Stimulated activated CD8-positive, alpha-beta memory T cell treated with anti-CD3 and anti-CD28 coated beads, Interleukin-4, amount 100 ng/mL, for 48 hours (primary cell): ENCODE results near the gene WDR5.

ENCODE experiments used
- DNase-seq: peaks from one replicate; pipeline ENCODE4 v3.0.0-alpha.2; 2020

The WDR5 gene

DNA sequence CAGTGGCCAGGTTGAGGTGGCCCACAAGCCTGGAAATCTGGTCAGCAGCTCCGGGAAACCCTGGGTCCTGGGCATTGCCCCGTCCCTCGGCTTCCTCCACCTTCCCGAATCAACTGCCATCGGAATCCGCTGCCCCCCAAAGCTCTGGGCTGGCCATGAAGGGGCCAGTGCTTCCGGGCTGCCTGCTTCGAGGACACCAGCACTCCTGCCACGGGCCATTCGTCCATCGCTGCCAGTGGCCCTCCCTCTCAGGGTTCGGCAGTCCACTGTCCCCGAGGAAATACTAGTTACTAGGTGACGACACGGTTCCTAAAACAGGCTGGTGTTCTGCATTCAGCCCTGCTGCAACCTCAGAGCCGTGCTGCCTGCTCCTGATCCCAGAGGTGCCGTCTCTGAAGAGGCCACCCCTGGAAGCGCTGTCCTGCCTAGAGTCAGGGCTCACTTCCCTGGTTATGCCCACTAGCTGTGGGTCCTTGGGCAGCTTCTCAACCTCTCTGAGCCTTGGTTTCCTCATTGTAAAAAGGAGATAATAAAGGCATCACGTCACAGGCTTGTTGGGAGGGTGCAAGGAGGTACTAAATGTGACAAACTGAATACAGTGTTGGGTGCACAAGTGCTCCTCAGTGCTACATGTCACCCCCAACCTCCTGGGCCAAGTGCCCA, 3.5 kb upstream of the WDR5 start:
- no peak for DNase-seq

DNA sequence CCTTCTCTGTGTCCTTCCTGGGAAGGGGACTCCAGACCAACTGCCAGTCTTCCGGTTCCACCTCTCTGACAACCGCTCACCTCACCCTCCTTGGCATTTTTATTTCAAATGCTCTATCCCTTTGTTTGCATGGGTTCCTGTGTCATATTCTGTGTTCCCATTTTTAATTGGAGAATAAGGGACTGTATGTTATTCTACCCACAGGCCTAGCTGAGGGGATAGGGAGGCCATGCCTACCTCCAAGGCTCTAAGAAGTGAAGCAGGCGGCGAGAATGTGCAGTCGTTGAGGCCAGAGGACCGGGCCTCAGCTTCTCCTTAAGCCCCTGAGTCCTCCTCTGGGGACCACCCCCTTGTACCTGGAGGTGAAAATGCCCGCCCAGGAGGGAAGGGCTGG, 936 bp upstream of the WDR5 start:
- no peak for DNase-seq

DNA sequence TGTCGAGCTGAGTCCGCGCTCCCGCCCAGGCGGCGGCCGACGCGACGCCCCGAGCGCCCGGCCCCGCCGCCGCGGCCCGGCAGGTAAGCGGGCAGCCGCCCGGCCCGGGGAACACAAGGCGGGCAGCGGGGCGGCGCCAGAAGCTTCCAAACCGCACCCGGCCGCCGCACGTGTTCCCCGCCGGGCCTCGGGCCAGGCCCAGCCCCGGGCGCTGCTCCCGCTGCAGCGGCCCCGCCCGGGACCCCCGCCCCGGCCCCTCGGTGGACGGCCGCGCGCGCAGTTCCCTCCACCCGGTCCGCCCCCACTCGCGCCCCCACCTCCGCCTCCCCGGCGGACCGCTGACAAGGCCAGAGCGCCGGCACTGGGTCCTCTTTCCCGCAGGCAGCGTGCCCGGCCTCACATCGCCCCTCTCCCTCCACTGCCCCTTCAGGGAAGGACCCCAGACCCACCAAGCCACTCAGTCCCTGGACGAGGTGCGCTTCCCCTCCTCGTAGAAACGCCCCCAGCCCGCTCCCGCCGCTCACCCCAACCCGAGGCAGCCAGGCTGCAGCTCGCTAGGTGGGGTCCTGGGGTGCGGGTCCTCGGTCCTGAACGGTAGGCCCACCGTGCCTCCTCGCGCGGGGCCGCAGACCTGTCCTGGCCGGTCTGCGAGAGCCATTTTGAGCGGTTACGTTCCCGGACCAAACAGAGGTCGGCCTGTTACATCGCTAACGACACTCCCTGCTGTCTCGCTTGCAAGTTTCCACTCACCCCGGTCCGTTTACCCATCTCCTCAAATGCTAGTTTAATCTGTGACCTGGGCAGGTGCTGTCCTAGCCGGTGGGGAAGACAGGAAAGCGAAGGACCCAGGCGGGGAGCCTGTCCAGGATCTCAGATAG, 475 bp downstream of the WDR5 start:
- DNase-seq, result peak; percentile 39

DNA sequence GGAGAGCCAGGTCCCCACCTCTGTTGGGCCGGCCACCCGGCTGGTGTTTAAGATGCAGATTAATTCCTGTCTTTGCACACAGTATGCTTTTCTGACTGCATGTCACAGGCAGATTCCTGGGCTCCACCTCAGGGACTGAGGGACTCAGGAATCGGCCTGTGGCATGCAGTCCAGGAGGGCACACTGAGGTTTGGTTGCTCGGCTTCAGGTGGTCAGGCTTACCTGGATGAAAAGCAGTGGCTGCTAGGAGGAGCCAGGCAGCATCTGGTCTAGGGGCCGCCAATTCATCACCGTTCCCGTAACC, 1.1 kb downstream of the WDR5 start:
- DNase-seq, result no peak

DNA sequence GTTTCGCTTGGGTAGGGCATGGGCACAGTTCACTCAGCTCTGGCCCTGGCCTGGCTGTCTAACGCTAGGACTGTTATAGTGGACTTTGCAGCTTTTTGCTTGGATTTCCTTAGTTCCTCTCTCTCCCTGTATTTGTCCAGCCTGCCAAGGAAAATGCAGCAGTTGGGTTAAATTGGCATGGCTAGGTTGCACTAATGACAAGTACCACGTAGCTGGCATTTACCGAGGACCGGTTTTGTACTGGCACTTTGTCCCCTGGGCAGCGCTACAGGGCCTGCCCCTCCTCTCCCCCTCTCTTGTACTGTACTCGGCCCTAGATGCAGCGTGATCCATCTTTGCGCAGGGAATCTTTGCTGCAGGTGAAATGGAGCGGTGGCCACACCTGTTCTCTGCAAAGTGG, 2.4 kb downstream of the WDR5 start:
- DNase-seq, result no peak

GRCh38 chr9:134139081-134139480, 3.2 kb downstream of the WDR5 start:
- DNase-seq, result no peak

DNA sequence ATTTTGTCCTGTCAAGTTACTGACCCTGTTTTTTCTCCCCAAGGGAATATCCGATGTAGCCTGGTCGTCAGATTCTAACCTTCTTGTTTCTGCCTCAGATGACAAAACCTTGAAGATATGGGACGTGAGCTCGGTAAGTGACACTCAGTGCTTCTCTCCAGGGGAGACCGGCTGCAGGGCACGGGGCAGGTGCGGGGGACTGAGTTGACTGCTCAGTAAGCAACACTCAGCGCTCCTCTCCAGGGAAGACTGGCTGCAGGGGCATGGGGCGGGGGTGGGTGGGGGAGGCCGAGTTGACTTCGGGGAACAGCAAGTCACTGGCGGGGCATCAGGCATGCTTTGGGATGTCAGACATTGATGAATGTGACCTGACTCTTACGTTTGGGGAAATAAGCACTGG, 6.0 kb downstream of the WDR5 start:
- DNase-seq, result no peak

DNA sequence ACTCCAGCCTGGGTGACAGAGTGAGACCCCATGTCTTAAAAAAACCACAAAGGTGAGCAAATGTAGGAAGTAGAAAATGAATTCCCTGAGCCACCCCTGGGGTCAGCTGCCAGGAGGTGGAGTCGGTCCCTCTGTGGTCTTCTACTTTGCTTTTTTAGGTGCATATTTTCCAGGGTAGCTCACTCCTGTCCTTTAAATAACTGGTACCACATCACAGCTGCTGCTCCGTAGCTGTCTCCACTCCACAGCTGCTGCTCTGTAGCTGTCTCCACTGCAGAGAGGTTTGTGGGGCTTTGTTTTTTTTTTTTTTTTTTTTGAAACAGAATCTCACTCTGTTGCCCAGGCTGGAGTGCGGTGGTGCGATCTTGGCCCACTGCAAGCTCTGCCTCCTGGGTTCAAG, 8.9 kb downstream of the WDR5 start:
- DNase-seq, result no peak

- DNase-seq, result no peak
These were observed 9.4 kb downstream of the WDR5 start for GRCh38 chr9:134145262-134145661.

GRCh38 chr9:134146774-134147493, 11.1 kb downstream of the WDR5 start:
- no peak for DNase-seq

- DNase-seq, result no peak
These were observed 13.5 kb downstream of the WDR5 start for GRCh38 chr9:134149380-134149779.

DNA sequence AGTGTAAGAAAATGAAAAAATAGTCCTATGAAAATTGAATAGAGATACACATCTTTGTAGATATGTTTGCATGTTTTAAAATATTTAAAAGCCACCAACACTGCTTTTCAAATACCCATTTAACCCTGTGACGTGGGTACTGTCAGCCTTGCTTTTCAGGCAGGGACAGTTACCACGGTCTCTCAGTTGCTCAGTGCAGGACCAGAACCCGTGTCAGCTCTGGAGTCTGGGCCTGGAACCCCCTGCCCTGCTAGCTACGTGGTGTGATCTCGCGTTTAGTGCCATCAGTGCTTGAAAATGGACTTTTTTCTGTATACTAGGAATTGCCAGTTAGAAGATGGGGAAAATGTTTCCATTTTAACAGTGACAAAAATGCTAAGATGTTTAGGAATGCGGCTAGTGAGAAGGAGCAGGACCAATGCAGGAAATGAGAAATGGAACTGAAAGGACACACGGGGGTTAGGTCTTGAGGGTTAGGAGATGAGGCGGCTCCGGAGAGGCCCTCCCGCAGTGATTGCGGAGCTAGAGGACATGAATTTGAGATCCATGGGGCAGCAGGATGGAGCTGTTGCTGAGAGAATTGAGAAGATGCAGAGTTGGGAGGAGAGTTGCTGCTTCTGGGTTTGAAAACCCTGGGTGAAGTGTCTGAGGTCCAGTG, 14.8 kb downstream of the WDR5 start:
- no peak for DNase-seq

DNA sequence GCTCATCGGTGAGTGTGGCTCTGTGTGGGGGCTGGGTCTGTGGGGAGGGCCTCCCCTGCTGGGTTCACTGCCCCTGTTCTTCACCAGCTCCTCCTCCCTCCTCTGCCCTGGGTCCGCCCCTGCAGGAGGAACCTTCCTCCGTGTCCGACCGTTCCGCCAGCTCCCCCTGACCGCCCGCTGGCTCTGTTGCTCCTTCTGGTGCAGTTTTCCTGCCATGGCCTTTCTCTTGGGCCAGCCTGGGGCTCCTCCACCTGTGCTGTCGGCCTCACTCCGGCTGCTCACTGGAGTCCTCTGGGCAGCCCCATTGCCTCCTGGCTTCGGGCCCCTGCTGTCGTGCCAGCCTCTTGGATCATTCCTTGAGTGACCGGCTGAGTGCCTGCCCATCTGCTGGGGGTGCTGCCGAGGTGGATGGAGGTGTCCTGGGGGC, 16.2 kb downstream of the WDR5 start:
- DNase-seq, result no peak

- DNase-seq, result no peak
These were observed 16.6 kb downstream of the WDR5 start for GRCh38 chr9:134152488-134152887.

DNA sequence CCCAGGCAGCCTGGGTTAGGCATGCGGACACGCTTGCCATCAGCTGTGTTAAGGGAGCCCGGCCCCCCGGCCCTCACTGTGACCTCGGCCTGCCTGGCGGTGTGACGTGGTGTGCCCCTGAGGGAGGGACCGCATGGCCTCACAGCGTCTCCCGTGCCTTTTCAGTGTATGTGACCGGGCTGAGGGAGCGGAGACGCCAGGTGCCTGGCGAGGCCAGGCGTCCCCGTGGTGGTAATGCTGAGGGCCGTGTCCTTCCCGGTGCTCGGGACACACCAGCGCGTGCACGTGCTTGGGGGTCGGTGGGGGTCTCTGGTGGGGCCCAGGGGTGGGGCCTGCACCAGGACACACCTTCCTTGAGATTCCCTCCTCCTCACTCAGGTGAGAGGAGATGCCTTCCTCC, 17.6 kb downstream of the WDR5 start:
- DNase-seq, result no peak

- no peak for DNase-seq
These were observed 18.4 kb downstream of the WDR5 start for GRCh38 chr9:134154262-134154701.

DNA sequence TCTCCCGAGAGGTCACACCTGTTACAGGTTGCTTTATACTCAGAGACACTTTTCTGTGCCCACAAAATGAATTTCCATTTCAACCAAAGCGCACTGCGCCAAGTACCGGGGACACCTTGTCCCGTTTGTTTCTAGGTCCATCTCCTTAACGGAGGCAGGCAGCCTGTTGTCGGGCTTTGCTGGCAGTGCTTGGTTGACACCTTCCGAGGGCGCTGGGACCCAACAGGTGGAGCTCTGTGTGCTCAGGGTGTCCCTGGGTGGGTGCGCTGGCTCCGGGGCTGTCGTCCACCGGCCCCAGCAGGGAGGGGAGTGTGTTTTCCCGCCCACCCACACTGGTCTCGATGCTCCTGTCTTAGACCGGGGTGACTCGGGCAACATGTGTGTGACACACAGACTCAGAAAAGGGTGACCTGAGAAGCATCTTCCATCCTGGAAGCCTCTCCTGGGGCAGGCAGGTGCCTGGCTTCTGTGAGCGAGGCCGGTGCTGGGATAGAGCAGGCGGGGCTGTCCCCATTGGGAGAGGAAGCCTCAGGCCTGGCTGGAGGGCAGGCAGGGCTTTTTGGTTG, 20.0 kb downstream of the WDR5 start:
- DNase-seq, result no peak

GRCh38 chr9:134156564-134157377, 20.9 kb downstream of the WDR5 start:
- no peak for DNase-seq

- DNase-seq, result no peak
These were observed 21.6 kb downstream of the WDR5 start for GRCh38 chr9:134157378-134157885.

DNA sequence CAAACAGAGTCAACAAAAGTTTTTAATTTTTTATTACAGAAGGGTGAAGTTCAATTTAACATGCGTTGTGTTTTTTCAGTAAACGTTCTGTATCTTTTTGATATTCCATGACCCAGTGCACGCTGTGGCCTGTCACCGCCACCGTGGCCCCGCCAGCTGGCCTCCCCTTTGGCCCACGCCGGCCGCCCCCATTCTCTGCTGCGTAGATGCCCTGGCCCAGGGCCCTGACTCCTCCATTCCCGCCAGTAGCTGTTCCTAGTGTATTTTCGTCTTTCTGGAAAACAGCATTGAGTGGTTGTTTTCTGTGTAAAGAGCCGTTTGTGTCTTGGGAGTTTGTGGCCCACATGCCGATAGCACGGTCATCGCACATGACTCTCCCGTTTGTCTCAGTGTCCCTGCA, 22.4 kb downstream of the WDR5 start:
- DNase-seq, result no peak

DNA sequence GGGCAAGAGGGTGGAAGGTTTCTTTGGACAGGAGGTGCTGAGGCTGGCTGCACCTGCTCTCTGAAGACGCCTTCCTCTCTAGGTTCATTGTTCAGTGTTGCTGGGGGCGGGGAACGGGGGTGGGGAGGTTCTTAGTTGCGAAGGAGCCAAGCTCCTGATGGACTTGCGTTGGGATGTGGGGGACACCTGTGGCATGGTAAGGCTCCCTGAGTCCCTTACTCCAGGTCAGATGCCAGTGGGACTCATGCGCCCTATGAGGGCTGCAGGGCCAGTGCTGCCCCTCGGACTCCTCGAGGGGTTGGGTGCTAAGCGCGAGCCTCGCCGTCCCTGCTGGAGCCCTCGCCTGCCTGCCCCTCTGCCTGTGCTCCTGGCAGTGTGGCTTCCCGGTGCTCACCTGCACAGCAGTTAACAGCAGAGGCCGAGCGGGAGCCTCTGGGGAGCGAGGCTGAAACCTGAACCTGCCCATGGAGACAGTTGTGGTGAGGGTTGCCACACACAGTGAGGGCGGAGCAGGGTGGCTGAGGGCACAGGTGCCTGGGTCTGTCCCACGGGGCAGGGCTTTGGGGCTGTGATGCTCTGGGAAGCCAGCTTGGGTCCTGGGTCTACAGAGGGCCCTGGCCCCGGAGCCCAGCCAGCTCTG, 23.0 kb downstream of the WDR5 start:
- DNase-seq, result no peak
